Osteoblast (primary cell): Measurements from ENCODE around the gene OSBPL2. TPM values are rescaled to one million over a fixed set of nuclear protein-coding genes. Genes with fewer than 3 reads are reported as not detected.
A peak's percentile ranks its signal among the peaks of the same experiment; 100 is the strongest.

Experiments used
- DNase-seq: peaks from one replicate; pipeline ENCODE4 v3.0.0; 2011; ENCODE audit warnings: low spot score, mixed read lengths; ENCODE audit not compliant: insufficient read length; ENCODE audit errors: missing footprints
- H2AFZ ChIP-seq: 2 replicates; pipeline ENCODE4 v1.6.0; 2011; ENCODE audit warnings: mild to moderate bottlenecking, low read length
- H3K27ac ChIP-seq: 2 replicates; pipeline ENCODE4 v1.5.1; 2011; ENCODE audit warnings: mild to moderate bottlenecking, low read depth, low read length, moderate library complexity
- H3K27me3 ChIP-seq: 2 replicates; pipeline ENCODE4 v1.6.0; 2012; ENCODE audit warnings: mild to moderate bottlenecking, control low read depth, inconsistent platforms, low read length, moderate library complexity; ENCODE audit not compliant: insufficient read depth
- H3K36me3 ChIP-seq: 2 replicates; pipeline ENCODE4 v1.5.1; 2011; ENCODE audit warnings: mild to moderate bottlenecking, low read length, control low read depth, moderate library complexity; ENCODE audit not compliant: insufficient read depth
- H3K4me1 ChIP-seq: 2 replicates; pipeline ENCODE4 v1.5.1; 2011; ENCODE audit warnings: mild to moderate bottlenecking, low read length, control low read depth, moderate library complexity; ENCODE audit not compliant: insufficient read depth
- H3K4me2 ChIP-seq: 2 replicates; pipeline ENCODE4 v1.6.0; 2011; ENCODE audit warnings: mild to moderate bottlenecking, low read length; ENCODE audit not compliant: insufficient read depth
- H3K4me3 ChIP-seq: fragments of 200-600 bp; sonication (generic); 3 replicates; pipeline ENCODE4 v1.5.1; 2012; ENCODE audit warnings: mild to moderate bottlenecking, low read length, inconsistent platforms; ENCODE audit not compliant: insufficient read depth
- H3K79me2 ChIP-seq: 2 replicates; pipeline ENCODE4 v1.6.0; 2012; ENCODE audit warnings: mild to moderate bottlenecking, low read length, control low read depth, inconsistent platforms; ENCODE audit not compliant: insufficient read depth
- H3K9me3 ChIP-seq: 2 replicates; pipeline ENCODE4 v1.5.1; 2011; ENCODE audit warnings: low read depth, low read length, control low read depth
- H4K20me1 ChIP-seq: 2 replicates; pipeline ENCODE4 v1.6.0; 2012; ENCODE audit warnings: mild to moderate bottlenecking, low read length, control low read depth; ENCODE audit not compliant: insufficient read depth
- total RNA-seq: library from RNA; depleted of rRNA; stranded (reverse); fragments of >200 nt; gene quantifications from 2 replicates; pipeline ENCODE4 v1.2.3, GENCODE V29; 2012
- TF ChIP-seq, protein P1 (sequence below): IDR thresholded peaks from 2 replicates; pipeline ENCODE4 v1.5.1; 2011; ENCODE audit warnings: mild to moderate bottlenecking, low read depth, low read length, moderate library complexity; ENCODE audit errors: extremely low read depth

OSBPL2 gene
- total RNA-seq, 1 donor: 35.8 TPM

GRCh38 chr20:62282877-62283503 is 44.7 kb downstream of the OSBPL2 start:
- Histone ChIP-seq H3K4me3 (no peak overlapping the region), H3K4me2 (no peak overlapping the region), H3K27me3 (no peaks in the 10 kb centered on the region), H3K4me1 (no peaks in the 10 kb centered on the region), H3K79me2 (no peaks in the 10 kb centered on the region), H3K36me3 (peaks cover 66% of the 10 kb centered on the region), H3K9me3 (no peaks in the 10 kb centered on the region), H2AFZ (no peak overlapping the region), H4K20me1 (no peaks in the 10 kb centered on the region), H3K27ac (no peak overlapping the region)
- TF ChIP-seq, protein P1, sequence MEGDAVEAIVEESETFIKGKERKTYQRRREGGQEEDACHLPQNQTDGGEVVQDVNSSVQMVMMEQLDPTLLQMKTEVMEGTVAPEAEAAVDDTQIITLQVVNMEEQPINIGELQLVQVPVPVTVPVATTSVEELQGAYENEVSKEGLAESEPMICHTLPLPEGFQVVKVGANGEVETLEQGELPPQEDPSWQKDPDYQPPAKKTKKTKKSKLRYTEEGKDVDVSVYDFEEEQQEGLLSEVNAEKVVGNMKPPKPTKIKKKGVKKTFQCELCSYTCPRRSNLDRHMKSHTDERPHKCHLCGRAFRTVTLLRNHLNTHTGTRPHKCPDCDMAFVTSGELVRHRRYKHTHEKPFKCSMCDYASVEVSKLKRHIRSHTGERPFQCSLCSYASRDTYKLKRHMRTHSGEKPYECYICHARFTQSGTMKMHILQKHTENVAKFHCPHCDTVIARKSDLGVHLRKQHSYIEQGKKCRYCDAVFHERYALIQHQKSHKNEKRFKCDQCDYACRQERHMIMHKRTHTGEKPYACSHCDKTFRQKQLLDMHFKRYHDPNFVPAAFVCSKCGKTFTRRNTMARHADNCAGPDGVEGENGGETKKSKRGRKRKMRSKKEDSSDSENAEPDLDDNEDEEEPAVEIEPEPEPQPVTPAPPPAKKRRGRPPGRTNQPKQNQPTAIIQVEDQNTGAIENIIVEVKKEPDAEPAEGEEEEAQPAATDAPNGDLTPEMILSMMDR: no peak
- peak; percentile 6 for DNase-seq

GRCh38 chr20:62284448-62284847 is 46.1 kb downstream of the OSBPL2 start:
- H3K36me3 ChIP-seq: peaks cover 70% of the 10 kb centered on the region
- H4K20me1 ChIP-seq: no peaks in the 10 kb centered on the region
- H3K27ac ChIP-seq: no peak overlapping the region

DNA sequence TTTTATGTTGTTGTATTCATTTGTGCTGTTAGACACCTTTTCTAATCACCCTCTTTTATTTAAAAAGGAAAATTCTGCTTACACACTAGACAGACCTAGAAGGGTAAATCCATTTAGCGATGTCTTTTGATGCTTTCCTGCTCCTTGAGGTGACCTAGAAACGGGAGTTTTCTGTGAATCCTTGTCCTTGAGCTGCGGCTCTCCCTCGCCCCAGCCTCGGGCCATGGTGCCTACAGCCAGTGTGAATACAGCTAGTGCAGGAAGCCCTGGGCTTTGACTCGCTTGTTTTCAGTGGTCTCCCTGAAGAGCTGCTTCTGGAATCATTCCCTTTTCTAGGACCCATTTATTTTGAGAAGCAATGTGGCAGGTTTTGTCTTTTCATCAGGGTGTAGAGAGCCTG is 46.8 kb downstream of the OSBPL2 start:
- no peaks in the 10 kb centered on the region for H3K4me1 ChIP-seq
- no peak overlapping the region for H3K27ac ChIP-seq
- TF ChIP-seq, protein P1: no peak
- no peak overlapping the region for H3K4me2 ChIP-seq
- H2AFZ ChIP-seq: no peak overlapping the region
- no peaks in the 10 kb centered on the region for H3K9me3 ChIP-seq
- no peaks in the 10 kb centered on the region for H3K27me3 ChIP-seq
- peak; percentile 63 for DNase-seq
- peaks cover 67% of the 10 kb centered on the region for H3K36me3 ChIP-seq
- H3K4me3 ChIP-seq: no peak overlapping the region
- no peaks in the 10 kb centered on the region for H3K79me2 ChIP-seq
- no peaks in the 10 kb centered on the region for H4K20me1 ChIP-seq

More at GRCh38 chr20:62284448-62284847, 46.1 kb downstream of the OSBPL2 start:
- H3K4me3 ChIP-seq: no peak overlapping the region
- TF ChIP-seq, protein P1: no peak
- DNase-seq: peak; percentile 72
- no peaks in the 10 kb centered on the region for H3K9me3 ChIP-seq
- H2AFZ ChIP-seq: no peak overlapping the region
- H3K4me2 ChIP-seq: no peak overlapping the region
- no peaks in the 10 kb centered on the region for H3K79me2 ChIP-seq
- no peaks in the 10 kb centered on the region for H3K4me1 ChIP-seq
- H3K27me3 ChIP-seq: no peaks in the 10 kb centered on the region

DNA sequence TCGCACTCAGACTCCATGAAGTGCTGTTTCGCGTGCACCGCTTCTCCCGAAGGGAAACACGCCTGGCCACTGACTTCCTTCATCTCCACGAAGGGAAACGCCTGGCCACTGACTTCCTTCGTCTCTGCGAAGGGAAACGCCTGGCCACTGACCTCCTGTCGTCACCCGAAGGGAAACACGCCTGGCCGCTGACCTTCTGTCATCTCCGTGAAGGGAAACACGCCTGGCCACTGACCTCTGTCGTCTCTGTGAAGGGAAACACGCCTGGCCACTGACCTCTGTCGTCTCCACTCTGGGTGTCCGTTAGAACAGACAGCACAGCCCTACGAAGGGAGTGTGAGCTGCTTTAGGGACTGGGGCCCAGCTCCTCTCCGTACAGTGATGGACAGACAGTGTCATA is 47.4 kb downstream of the OSBPL2 start:
- H3K9me3 ChIP-seq: no peaks in the 10 kb centered on the region
- peaks cover 62% of the 10 kb centered on the region for H3K36me3 ChIP-seq
- H3K79me2 ChIP-seq: no peaks in the 10 kb centered on the region
- peak; percentile 21 for DNase-seq
- TF ChIP-seq, protein P1: no peak
- H4K20me1 ChIP-seq: no peaks in the 10 kb centered on the region
- no peak overlapping the region for H3K4me3 ChIP-seq
- H2AFZ ChIP-seq: no peak overlapping the region
- no peaks in the 10 kb centered on the region for H3K27me3 ChIP-seq
- no peak overlapping the region for H3K27ac ChIP-seq
- no peak overlapping the region for H3K4me2 ChIP-seq
- H3K4me1 ChIP-seq: no peaks in the 10 kb centered on the region
